K562 (cell line): Measurements from ENCODE around the gene CHD3. TPM values are rescaled to one million over a fixed set of nuclear protein-coding genes. Genes with fewer than 3 reads are reported as not detected.

Experiments
- DPF2 ChIP-seq: fragments of 450-650 bp; IDR thresholded peaks from 2 replicates; pipeline ENCODE4 v1.6.1; 2016
- MAFK ChIP-seq: IDR thresholded peaks from 2 replicates; pipeline ENCODE4 v1.6.1; 2011; ENCODE audit warnings: low read length, improper control_type of control experiment
- SMC3 ChIP-seq: conservative IDR thresholded peaks from 2 replicates; pipeline ENCODE4 v1.6.1; 2011; ENCODE audit warnings: low read depth, low read length, improper control_type of control experiment; ENCODE audit not compliant: insufficient read depth
- TEAD2 ChIP-seq: fragments of 450-650 bp; IDR thresholded peaks from 2 replicates; pipeline ENCODE4 v1.6.1; 2016; ENCODE audit warnings: missing genetic modification characterization, control low read depth, missing compliant biosample characterization
- polyA plus RNA-seq, 8 experiments: library from polyadenylated mRNA; depleted of rRNA in 4 of 8; stranded (reverse) in 5 of 8; unstranded in 3 of 8; fragments of >200 nt; fragmentation: Nextera tagmentation in 2 of 8; fragmentation: Illumina TruSeq in 1 of 8; extraction: Ambion mirVana in 2 of 8; extraction: Trizol in 1 of 8; gene quantifications; 2 replicates each; pipeline versions ENCODE4 v1.2.1 to v1.2.3, GENCODE V29; 2011 to 2014; ENCODE audit warnings: inconsistent platforms in 1 of 8, missing spikeins in 1 of 8
- total RNA-seq, 7 experiments: library from RNA; depleted of rRNA in 6 of 7; stranded (reverse); fragments of >200 nt in 6 of 7; fragmentation: Illumina TruSeq in 2 of 7; extraction: Trizol in 2 of 7; gene quantifications; 2 replicates each; pipeline versions ENCODE4 v1.2.1 to v1.2.3, GENCODE V29; 2011 to 2021; ENCODE audit warnings: low replicate concordance in 1 of 7
- TF ChIP-seq, protein P1 (sequence below): fragments of 450-650 bp; IDR thresholded peaks from 2 replicates; pipeline ENCODE4 v1.6.1; 2016; ENCODE audit warnings: low read depth
- TF ChIP-seq, protein P2 (sequence below): fragments of 450-650 bp; IDR thresholded peaks from 2 replicates; pipeline ENCODE4 v1.6.1; 2014; ENCODE audit warnings: low read depth, mild to moderate bottlenecking, moderate library complexity, borderline replicate concordance
- TF ChIP-seq, protein P3 (sequence below): sonication (generic); formaldehyde crosslinking; IDR thresholded peaks from 2 replicates; pipeline ENCODE4 v1.8.0; 2022; ENCODE audit warnings: missing genetic modification reagents, mild to moderate bottlenecking, borderline replicate concordance
- TF ChIP-seq, protein P4 (sequence below): fragments of 450-650 bp; formaldehyde crosslinking; IDR thresholded peaks from 2 replicates; pipeline ENCODE4 v1.4.0; 2020; ENCODE audit warnings: mild to moderate bottlenecking, moderate library complexity
- TF ChIP-seq, protein P5 (sequence below), 2 experiments: fragments of 150-350 bp in 1 of 2; IDR thresholded peaks; 2 replicates each; pipeline ENCODE4 v1.6.1; 2012 to 2016; ENCODE audit warnings: low read depth in 2 of 2, low read length in 2 of 2, mild to moderate bottlenecking in 1 of 2, moderate library complexity in 1 of 2

CHD3 gene
- total and polyA plus RNA-seq, 9 of the 15 experiments (the other 6 are each of a cell fraction or from before 2014, with no cell fraction given), result 0.39 to 38.2 (median 21.2) TPM

DNA sequence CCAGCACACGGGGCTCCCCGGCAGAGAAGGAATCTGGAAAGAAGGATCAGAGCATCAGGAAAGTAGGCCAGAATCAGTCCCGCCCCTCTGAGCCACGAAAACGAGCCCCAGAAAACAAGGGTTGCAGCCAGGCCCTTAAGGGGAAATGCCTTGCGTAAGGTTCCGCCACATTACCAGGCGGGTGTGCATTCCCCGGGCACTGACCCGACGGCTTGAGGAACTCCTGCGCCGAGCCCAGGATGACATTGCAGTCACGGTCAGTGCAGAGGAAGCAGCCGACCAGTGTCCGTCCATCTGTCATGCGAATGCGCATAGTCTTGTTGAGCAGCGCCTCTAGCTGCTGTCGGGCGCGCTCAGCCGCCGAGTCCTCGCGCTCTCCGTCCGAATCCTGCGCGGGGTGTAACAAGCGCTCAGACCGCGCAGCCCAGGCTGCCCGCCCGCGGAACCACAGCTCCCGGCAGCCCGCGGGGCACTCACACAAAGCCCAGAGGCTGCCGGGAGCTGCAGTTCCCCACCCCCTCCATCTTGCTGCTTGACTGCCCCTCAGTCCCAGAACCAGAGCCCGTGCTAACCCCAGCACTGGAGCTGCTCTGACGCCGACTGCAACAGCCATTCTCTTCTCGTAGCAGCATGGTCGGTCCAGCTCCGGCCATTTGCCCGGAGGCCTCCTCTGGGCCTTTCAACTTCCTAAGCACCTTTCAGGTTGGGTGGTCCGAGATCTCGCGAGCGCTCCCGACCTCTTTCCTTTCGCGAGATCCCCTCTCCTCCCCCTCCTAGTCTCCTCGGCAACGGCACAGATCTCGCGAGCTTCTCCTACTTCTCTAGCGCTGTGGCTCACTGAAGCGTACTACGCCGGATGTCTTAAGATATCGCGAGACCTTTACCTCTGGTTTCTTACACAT is 31.5 kb upstream of the CHD3 start, which contains the start of gene NAA38 (continued):
- TF ChIP-seq, protein P1, sequence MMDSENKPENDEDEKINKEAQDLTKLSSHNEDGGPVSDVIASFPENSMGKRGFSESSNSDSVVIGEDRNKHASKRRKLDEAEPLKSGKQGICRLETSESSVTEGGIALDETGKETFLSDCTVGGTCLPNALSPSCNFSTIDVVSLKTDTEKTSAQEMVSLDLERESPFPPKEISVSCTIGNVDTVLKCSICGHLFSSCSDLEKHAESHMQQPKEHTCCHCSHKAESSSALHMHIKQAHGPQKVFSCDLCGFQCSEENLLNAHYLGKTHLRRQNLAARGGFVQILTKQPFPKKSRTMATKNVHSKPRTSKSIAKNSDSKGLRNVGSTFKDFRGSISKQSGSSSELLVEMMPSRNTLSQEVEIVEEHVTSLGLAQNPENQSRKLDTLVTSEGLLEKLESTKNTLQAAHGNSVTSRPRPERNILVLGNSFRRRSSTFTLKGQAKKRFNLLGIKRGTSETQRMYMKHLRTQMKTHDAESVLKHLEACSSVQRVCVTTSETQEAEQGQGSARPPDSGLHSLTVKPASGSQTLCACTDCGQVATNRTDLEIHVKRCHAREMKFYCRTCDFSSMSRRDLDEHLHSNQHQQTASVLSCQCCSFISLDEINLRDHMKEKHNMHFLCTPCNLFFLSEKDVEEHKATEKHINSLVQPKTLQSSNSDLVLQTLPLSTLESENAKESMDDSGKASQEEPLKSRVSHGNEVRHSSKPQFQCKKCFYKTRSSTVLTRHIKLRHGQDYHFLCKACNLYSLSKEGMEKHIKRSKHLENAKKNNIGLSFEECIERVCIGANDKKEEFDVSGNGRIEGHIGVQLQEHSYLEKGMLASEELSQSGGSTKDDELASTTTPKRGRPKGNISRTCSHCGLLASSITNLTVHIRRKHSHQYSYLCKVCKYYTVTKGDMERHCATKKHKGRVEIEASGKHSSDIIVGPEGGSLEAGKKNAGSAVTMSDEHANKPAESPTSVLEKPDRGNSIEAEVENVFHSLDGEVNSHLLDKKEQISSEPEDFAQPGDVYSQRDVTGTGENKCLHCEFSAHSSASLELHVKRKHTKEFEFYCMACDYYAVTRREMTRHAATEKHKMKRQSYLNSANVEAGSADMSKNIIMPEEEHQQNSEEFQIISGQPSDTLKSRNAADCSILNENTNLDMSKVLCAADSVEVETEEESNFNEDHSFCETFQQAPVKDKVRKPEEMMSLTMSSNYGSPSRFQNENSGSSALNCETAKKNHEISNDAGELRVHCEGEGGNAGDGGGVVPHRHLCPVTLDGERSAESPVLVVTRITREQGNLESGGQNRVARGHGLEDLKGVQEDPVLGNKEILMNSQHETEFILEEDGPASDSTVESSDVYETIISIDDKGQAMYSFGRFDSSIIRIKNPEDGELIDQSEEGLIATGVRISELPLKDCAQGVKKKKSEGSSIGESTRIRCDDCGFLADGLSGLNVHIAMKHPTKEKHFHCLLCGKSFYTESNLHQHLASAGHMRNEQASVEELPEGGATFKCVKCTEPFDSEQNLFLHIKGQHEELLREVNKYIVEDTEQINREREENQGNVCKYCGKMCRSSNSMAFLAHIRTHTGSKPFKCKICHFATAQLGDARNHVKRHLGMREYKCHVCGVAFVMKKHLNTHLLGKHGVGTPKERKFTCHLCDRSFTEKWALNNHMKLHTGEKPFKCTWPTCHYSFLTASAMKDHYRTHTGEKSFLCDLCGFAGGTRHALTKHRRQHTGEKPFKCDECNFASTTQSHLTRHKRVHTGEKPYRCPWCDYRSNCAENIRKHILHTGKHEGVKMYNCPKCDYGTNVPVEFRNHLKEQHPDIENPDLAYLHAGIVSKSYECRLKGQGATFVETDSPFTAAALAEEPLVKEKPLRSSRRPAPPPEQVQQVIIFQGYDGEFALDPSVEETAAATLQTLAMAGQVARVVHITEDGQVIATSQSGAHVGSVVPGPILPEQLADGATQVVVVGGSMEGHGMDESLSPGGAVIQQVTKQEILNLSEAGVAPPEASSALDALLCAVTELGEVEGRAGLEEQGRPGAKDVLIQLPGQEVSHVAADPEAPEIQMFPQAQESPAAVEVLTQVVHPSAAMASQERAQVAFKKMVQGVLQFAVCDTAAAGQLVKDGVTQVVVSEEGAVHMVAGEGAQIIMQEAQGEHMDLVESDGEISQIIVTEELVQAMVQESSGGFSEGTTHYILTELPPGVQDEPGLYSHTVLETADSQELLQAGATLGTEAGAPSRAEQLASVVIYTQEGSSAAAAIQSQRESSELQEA, result peak; percentile 86
- TF ChIP-seq, protein P2, sequence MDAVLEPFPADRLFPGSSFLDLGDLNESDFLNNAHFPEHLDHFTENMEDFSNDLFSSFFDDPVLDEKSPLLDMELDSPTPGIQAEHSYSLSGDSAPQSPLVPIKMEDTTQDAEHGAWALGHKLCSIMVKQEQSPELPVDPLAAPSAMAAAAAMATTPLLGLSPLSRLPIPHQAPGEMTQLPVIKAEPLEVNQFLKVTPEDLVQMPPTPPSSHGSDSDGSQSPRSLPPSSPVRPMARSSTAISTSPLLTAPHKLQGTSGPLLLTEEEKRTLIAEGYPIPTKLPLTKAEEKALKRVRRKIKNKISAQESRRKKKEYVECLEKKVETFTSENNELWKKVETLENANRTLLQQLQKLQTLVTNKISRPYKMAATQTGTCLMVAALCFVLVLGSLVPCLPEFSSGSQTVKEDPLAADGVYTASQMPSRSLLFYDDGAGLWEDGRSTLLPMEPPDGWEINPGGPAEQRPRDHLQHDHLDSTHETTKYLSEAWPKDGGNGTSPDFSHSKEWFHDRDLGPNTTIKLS, result peak; percentile 97
- 0 out of 2 replicates have a peak, but pooled peaks have one; percentile 3 for TF ChIP-seq MAFK
- TF ChIP-seq TEAD2, result no peak
- TF ChIP-seq, protein P3, sequence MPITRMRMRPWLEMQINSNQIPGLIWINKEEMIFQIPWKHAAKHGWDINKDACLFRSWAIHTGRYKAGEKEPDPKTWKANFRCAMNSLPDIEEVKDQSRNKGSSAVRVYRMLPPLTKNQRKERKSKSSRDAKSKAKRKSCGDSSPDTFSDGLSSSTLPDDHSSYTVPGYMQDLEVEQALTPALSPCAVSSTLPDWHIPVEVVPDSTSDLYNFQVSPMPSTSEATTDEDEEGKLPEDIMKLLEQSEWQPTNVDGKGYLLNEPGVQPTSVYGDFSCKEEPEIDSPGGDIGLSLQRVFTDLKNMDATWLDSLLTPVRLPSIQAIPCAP (CRISPR knock-in tag), result no peak
- TF ChIP-seq, protein P4, sequence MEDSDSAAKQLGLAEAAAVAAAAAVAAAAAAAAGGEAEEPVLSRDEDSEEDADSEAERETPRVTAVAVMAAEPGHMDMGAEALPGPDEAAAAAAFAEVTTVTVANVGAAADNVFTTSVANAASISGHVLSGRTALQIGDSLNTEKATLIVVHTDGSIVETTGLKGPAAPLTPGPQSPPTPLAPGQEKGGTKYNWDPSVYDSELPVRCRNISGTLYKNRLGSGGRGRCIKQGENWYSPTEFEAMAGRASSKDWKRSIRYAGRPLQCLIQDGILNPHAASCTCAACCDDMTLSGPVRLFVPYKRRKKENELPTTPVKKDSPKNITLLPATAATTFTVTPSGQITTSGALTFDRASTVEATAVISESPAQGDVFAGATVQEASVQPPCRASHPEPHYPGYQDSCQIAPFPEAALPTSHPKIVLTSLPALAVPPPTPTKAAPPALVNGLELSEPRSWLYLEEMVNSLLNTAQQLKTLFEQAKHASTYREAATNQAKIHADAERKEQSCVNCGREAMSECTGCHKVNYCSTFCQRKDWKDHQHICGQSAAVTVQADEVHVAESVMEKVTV (CRISPR knock-in tag), result 0 out of 2 replicates have a peak, but pooled peaks have one; percentile 15
- TF ChIP-seq DPF2, result peak; percentile 48; the same call in 1 of the 2 replicates
- 0 out of 2 replicates have a peak, but pooled peaks have one; percentile 4 for TF ChIP-seq SMC3
- TF ChIP-seq, protein P5, sequence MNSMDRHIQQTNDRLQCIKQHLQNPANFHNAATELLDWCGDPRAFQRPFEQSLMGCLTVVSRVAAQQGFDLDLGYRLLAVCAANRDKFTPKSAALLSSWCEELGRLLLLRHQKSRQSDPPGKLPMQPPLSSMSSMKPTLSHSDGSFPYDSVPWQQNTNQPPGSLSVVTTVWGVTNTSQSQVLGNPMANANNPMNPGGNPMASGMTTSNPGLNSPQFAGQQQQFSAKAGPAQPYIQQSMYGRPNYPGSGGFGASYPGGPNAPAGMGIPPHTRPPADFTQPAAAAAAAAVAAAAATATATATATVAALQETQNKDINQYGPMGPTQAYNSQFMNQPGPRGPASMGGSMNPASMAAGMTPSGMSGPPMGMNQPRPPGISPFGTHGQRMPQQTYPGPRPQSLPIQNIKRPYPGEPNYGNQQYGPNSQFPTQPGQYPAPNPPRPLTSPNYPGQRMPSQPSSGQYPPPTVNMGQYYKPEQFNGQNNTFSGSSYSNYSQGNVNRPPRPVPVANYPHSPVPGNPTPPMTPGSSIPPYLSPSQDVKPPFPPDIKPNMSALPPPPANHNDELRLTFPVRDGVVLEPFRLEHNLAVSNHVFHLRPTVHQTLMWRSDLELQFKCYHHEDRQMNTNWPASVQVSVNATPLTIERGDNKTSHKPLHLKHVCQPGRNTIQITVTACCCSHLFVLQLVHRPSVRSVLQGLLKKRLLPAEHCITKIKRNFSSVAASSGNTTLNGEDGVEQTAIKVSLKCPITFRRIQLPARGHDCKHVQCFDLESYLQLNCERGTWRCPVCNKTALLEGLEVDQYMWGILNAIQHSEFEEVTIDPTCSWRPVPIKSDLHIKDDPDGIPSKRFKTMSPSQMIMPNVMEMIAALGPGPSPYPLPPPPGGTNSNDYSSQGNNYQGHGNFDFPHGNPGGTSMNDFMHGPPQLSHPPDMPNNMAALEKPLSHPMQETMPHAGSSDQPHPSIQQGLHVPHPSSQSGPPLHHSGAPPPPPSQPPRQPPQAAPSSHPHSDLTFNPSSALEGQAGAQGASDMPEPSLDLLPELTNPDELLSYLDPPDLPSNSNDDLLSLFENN (IDR thresholded peaks at IDR 0.05; ENCODE audit: low read depth in 2 of 2, low read length in 2 of 2), result 0 out of 4 replicates have a peak, but pooled peaks of 1 of the 2 experiments have one; percentile 7
